Nephron (organoid): Measurements from ENCODE around the gene AGFG2.

Experiments used
- H3K27ac Mint-ChIP-seq, 3 experiments: 2 replicates each; pipeline ENCODE4 v1.8.0; 2020; ENCODE audit warnings: mixed read lengths in 3 of 3, mild to moderate bottlenecking in 2 of 3, moderate library complexity in 1 of 3
- H3K27me3 Mint-ChIP-seq: 2 replicates; pipeline ENCODE4 v1.8.0; 2021; ENCODE audit warnings: low read depth, mild to moderate bottlenecking, moderate library complexity, mixed read lengths
- H3K36me3 Mint-ChIP-seq: 2 replicates; pipeline ENCODE4 v1.8.0; 2020; ENCODE audit warnings: low read depth, mixed read lengths
- H3K4me1 Mint-ChIP-seq: 2 replicates; pipeline ENCODE4 v1.8.0; 2020; ENCODE audit warnings: mixed read lengths
- H3K4me3 Mint-ChIP-seq, 3 experiments: 2 replicates each; pipeline ENCODE4 v1.8.0; 2020; ENCODE audit warnings: mild to moderate bottlenecking in 3 of 3, mixed read lengths in 3 of 3, moderate library complexity in 2 of 3
- H3K9me3 Mint-ChIP-seq: 2 replicates; pipeline ENCODE4 v1.8.0; 2020; ENCODE audit warnings: mixed read lengths
- CTCF ChIP-seq, 3 experiments: fragments of 200-600 bp; sonication (generic); IDR thresholded peaks; one replicate each; pipeline ENCODE4 v1.5.0; 2021; ENCODE audit warnings: antibody characterized with exemption in 3 of 3; ENCODE audit not compliant: unreplicated experiment in 3 of 3

Gene AGFG2

GRCh38 chr7:100543586-100543985 is 4.6 kb downstream of the AGFG2 start:
- Mint-ChIP-seq H3K36me3 (no peaks in the 10 kb centered on the region), H3K9me3 (no peaks in the 10 kb centered on the region), H3K4me3 (peak overlapping the region in 1 of 3 experiments; percentile 13), H3K27ac (peak overlapping the region in 2 of 3 experiments; percentile 40 to 88), H3K27me3 (peaks cover 4% of the 10 kb centered on the region), H3K4me1 (peaks cover 56% of the 10 kb centered on the region)
- no peak for TF ChIP-seq CTCF (IDR thresholded peaks at IDR 0.05; ENCODE audit: unreplicated experiment in 3 of 3)

GRCh38 chr7:100544386-100544785 is 5.4 kb downstream of the AGFG2 start:
- Mint-ChIP-seq H3K36me3 (no peaks in the 10 kb centered on the region), H3K4me1 (peaks cover 53% of the 10 kb centered on the region)
- no peak for TF ChIP-seq CTCF (IDR thresholded peaks at IDR 0.05; ENCODE audit: unreplicated experiment in 3 of 3)

GRCh38 chr7:100544967-100545359 is 6.0 kb downstream of the AGFG2 start:
- TF ChIP-seq CTCF (IDR thresholded peaks at IDR 0.05; ENCODE audit: unreplicated experiment in 3 of 3), result no peak
- H3K9me3 Mint-ChIP-seq, result no peaks in the 10 kb centered on the region
- H3K36me3 Mint-ChIP-seq, result no peaks in the 10 kb centered on the region
- H3K27ac Mint-ChIP-seq, result peak overlapping the region; percentile 88 to 93 (median 89)
- peak overlapping the region in 1 of 3 experiments; percentile 15 for H3K4me3 Mint-ChIP-seq
- H3K4me1 Mint-ChIP-seq, result peaks cover 53% of the 10 kb centered on the region
- peaks cover 4% of the 10 kb centered on the region for H3K27me3 Mint-ChIP-seq

More at GRCh38 chr7:100544386-100544785, 5.4 kb downstream of the AGFG2 start:
- peak overlapping the region; percentile 88 to 93 (median 89) for H3K27ac Mint-ChIP-seq
- H3K9me3 Mint-ChIP-seq, result no peaks in the 10 kb centered on the region
- no peak overlapping the region for H3K4me3 Mint-ChIP-seq
- H3K27me3 Mint-ChIP-seq, result peaks cover 4% of the 10 kb centered on the region

GRCh38 chr7:100545360-100546128 is 6.5 kb downstream of the AGFG2 start:
- no peaks in the 10 kb centered on the region for H3K9me3 Mint-ChIP-seq
- TF ChIP-seq CTCF (IDR thresholded peaks at IDR 0.05; ENCODE audit: unreplicated experiment in 3 of 3), result no peak
- H3K36me3 Mint-ChIP-seq, result peaks cover 4% of the 10 kb centered on the region

GRCh38 chr7:100546129-100546925 is 7.3 kb downstream of the AGFG2 start:
- H3K4me3 Mint-ChIP-seq, result peak overlapping the region; percentile 0 to 35 (median 34)
- H3K4me1 Mint-ChIP-seq, result peaks cover 49% of the 10 kb centered on the region
- peaks cover 1% of the 10 kb centered on the region for H3K27me3 Mint-ChIP-seq
- TF ChIP-seq CTCF (IDR thresholded peaks at IDR 0.05; ENCODE audit: unreplicated experiment in 3 of 3), result no peak
- H3K9me3 Mint-ChIP-seq, result no peaks in the 10 kb centered on the region
- H3K27ac Mint-ChIP-seq, result peak overlapping the region; percentile 88 to 93 (median 89)
- peaks cover 5% of the 10 kb centered on the region for H3K36me3 Mint-ChIP-seq

More at GRCh38 chr7:100545360-100546128, 6.5 kb downstream of the AGFG2 start:
- peaks cover 4% of the 10 kb centered on the region for H3K27me3 Mint-ChIP-seq
- peak overlapping the region; percentile 88 to 93 (median 89) for H3K27ac Mint-ChIP-seq
- peak overlapping the region; percentile 0 to 35 (median 34) for H3K4me3 Mint-ChIP-seq
- peaks cover 53% of the 10 kb centered on the region for H3K4me1 Mint-ChIP-seq
